K562 (cell line): ENCODE results near the gene APC2. TPM values are rescaled to one million over a fixed set of nuclear protein-coding genes. Genes with fewer than 3 reads are reported as not detected.
A peak's percentile ranks its signal among the peaks of the same experiment; 100 is the strongest.

ENCODE experiments used
- ATAC-seq: fragments of 200-7000 bp; cut with Tn5 transposase; 3 replicates; pipeline ENCODE4 v1.9.1; 2020; ENCODE audit warnings: moderate library complexity
- BruUV-seq: library from RNA; stranded (reverse); fragments of 400-500 nt; replicated peaks from 2 replicates; lab custom pipeline; 2021; lab: Mats Ljungman, UMichigan
- CTCF ChIA-PET: fragments of 300-600 bp; formaldehyde crosslinking; extraction: SDS; loops from one replicate; lab custom pipeline; 2021; ENCODE audit warnings: low intra/inter-chr PET ratio; lab: Yijun Ruan, JAX
- POLR2A ChIA-PET: fragments of 300-600, 350-650 bp; sonication (Branson Sonifier 250); formaldehyde crosslinking; extraction: SDS; loops from one replicate; lab custom pipeline; 2021; ENCODE audit warnings: antibody characterized with exemption, inconsistent platforms; lab: Yijun Ruan, JAX
- DNase-seq, 4 experiments: peaks; one replicate each; pipeline versions ENCODE4 v3.0.0 to v3.0.0-alpha.2; 2011 to 2018; ENCODE audit warnings: low spot score in 3 of 4, mixed read lengths in 3 of 4; ENCODE audit errors: extremely low read depth in 1 of 4
- FAIRE-seq: peaks from 2 replicates; lab custom pipeline; 2011; peaks lifted over from hg19 to GRCh38; lab: Jason Lieb, UNC
- H2AFZ ChIP-seq: 2 replicates; pipeline ENCODE4 v1.6.0; 2011; ENCODE audit warnings: low read depth, low read length, control low read depth, inconsistent platforms
- H3K27ac ChIP-seq: fragments of 200-600 bp; 3 replicates; pipeline ENCODE4 v1.8.0; 2011; ENCODE audit warnings: low read depth, mild to moderate bottlenecking, control low read depth, inconsistent platforms, low read length, moderate library complexity, mixed read lengths; ENCODE audit errors: extremely low read depth
- H3K27me3 ChIP-seq, 2 experiments: fragments of 300-600 bp in 1 of 2; 2 replicates in 1 of 2; 3 replicates in 1 of 2; pipeline versions ENCODE4 v1.6.0 to v1.8.0; 2011; ENCODE audit warnings: inconsistent platforms in 2 of 2, low read length in 2 of 2, mild to moderate bottlenecking in 1 of 2, mixed read lengths in 1 of 2, moderate library complexity in 1 of 2; ENCODE audit not compliant: control insufficient read depth in 2 of 2, insufficient read depth in 2 of 2
- H3K36me3 ChIP-seq: fragments of 300-600 bp; 3 replicates; pipeline ENCODE4 v1.8.0; 2011; ENCODE audit warnings: mild to moderate bottlenecking, low read length, inconsistent platforms; ENCODE audit not compliant: control insufficient read depth, insufficient read depth
- H3K4me1 ChIP-seq, 2 experiments: fragments of 200-600 bp in 1 of 2; replicated peaks in 1 of 2; 2 replicates in 1 of 2; 3 replicates in 1 of 2; pipeline versions ENCODE4 v1.5.1 to v1.8.0; 2011; ENCODE audit warnings: inconsistent platforms in 2 of 2, low read length in 2 of 2, mild to moderate bottlenecking in 1 of 2, mixed read lengths in 1 of 2, moderate library complexity in 1 of 2; ENCODE audit not compliant: control insufficient read depth in 2 of 2, insufficient read depth in 2 of 2
- H3K4me2 ChIP-seq: 2 replicates; pipeline ENCODE4 v1.6.1; 2011; ENCODE audit warnings: low read length, control low read depth, inconsistent platforms, mixed read lengths; ENCODE audit not compliant: insufficient read depth
- H3K4me3 ChIP-seq: fragments of 200-600 bp; sonication (generic), shearing (Covaris generic); 2 replicates; pipeline ENCODE4 v1.5.1; 2016; ENCODE audit warnings: control low read depth, inconsistent platforms
- H3K79me2 ChIP-seq: fragments of 200-600 bp; 3 replicates; pipeline ENCODE4 v1.8.0; 2011; ENCODE audit warnings: low read length, inconsistent platforms; ENCODE audit not compliant: control insufficient read depth, insufficient read depth
- H3K9ac ChIP-seq, 2 experiments: 2 replicates each; pipeline versions ENCODE4 v1.6.0 to v1.6.1; 2011; ENCODE audit warnings: low read depth in 2 of 2, low read length in 2 of 2, control low read depth in 1 of 2, inconsistent platforms in 1 of 2, mild to moderate bottlenecking in 1 of 2, mixed read lengths in 1 of 2; ENCODE audit not compliant: insufficient read depth in 1 of 2
- H3K9me1 ChIP-seq: one replicate; pipeline ENCODE4 v1.6.0; 2011; ENCODE audit warnings: inconsistent platforms, mild to moderate bottlenecking, low read length, moderate library complexity; ENCODE audit not compliant: control insufficient read depth, insufficient read depth
- H3K9me3 ChIP-seq: replicated peaks from 2 replicates; pipeline ENCODE4 v1.5.1; 2011; ENCODE audit warnings: low read depth, low read length, inconsistent platforms; ENCODE audit not compliant: control insufficient read depth, insufficient read depth
- H4K20me1 ChIP-seq: replicated peaks from 2 replicates; pipeline ENCODE4 v1.6.1; 2011; ENCODE audit warnings: low read length, inconsistent platforms, mixed read lengths; ENCODE audit not compliant: control insufficient read depth, insufficient read depth
- KLF6 ChIP-seq: fragments of 250-450 bp; sonication (Bioruptor Pico); IDR thresholded peaks from 2 replicates; pipeline ENCODE4 v1.4.0; 2020; ENCODE audit warnings: mild to moderate bottlenecking, moderate library complexity, borderline replicate concordance
- POLR2G ChIP-seq: fragments of 200-400 bp; formaldehyde crosslinking; IDR thresholded peaks from 2 replicates; pipeline ENCODE4 v1.6.1; 2017; ENCODE audit warnings: low read depth, mild to moderate bottlenecking, antibody characterized with exemption, low read length, moderate library complexity
- RFX5 ChIP-seq: IDR thresholded peaks from 2 replicates; pipeline ENCODE4 v1.6.1; 2011; ENCODE audit warnings: low read depth, mild to moderate bottlenecking, improper control_type of control experiment, low read length
- ZKSCAN3 ChIP-seq: fragments of 250-450 bp; sonication (Bioruptor Pico); IDR thresholded peaks from 2 replicates; pipeline ENCODE4 v1.4.0; 2020
- ZNF780A ChIP-seq: fragments of 250-450 bp; sonication (Bioruptor Pico); IDR thresholded peaks from 2 replicates; pipeline ENCODE4 v1.5.0; 2021; ENCODE audit warnings: mild to moderate bottlenecking
- WGBS: fragments of 100-300 bp; shearing (Covaris generic); methylation state at CpG from one replicate; pipeline ENCODE4 v1.1.6; 2016; ENCODE audit warnings: low coverage, mixed read lengths; ENCODE audit not compliant: insufficient coverage; ENCODE audit errors: missing lambda C conversion rate; 5-methylcytosine and 5-hydroxymethylcytosine counted together
- in situ Hi-C: fragments of 300-500 bp; cut with MboI; formaldehyde crosslinking; loops from 4 replicates; pipeline ENCODE4 v1.15.0; 2018; ENCODE audit warnings: inconsistent platforms, mixed read lengths
- intact Hi-C: fragments of 100-400 bp; cut with micrococcal nuclease; formaldehyde crosslinking; loops from 2 replicates; pipeline ENCODE4 v1.14.2; 2022
- polyA plus RNA-seq, 8 experiments: library from polyadenylated mRNA; depleted of rRNA in 4 of 8; stranded (reverse) in 5 of 8; unstranded in 3 of 8; fragments of >200 nt; fragmentation: Nextera tagmentation in 2 of 8; fragmentation: Illumina TruSeq in 1 of 8; extraction: Ambion mirVana in 2 of 8; extraction: Trizol in 1 of 8; gene quantifications; 2 replicates each; pipeline versions ENCODE4 v1.2.1 to v1.2.3, GENCODE V29; 2011 to 2014; ENCODE audit warnings: inconsistent platforms in 1 of 8, missing spikeins in 1 of 8
- total RNA-seq, 7 experiments: library from RNA; depleted of rRNA in 6 of 7; stranded (reverse); fragments of >200 nt in 6 of 7; fragmentation: Illumina TruSeq in 2 of 7; extraction: Trizol in 2 of 7; gene quantifications; 2 replicates each; pipeline versions ENCODE4 v1.2.1 to v1.2.3, GENCODE V29; 2011 to 2021; ENCODE audit warnings: low replicate concordance in 1 of 7

APC2 gene
- total and polyA plus RNA-seq, 9 of the 15 experiments (the other 6 are each of a cell fraction or from before 2014, with no cell fraction given) = 0.01 to 0.40 (median 0.05) TPM; not detected in 3

DNA sequence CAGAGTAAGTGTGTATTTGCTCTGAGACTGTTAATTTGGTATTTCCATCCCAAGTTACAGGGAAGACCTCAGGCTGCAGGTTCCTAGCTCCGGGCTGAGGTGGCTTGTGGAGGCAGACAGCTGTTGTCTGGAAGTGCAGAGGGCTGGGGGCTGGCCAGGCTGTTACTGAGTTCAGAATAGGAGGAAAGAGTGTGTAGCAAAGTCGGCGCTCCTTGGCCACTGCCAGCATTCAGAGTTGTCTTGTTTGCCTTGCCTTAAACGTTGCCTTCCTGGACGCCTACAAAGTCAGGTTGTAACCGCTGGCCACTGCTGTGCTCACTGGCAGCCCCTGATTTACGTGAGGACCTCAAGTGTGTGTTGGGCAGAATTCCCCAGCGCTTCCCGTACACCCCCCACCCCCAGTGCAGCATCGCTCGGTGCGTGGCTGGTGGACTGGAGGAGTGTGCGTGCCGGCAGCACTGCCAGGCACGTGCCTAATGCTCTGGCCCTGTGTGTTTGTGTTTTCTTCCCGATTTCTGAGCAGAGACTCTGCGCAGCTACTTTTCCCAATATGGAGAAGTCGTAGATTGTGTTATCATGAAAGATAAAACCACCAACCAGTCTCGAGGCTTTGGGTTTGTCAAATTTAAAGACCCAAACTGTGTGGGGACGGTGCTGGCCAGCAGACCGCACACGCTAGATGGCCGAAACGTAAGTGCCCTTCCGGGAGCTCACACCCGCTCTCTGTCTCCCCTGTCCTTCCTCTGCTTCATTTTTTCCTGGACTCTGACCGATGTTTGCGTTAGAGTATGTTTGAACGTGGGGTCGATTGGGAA, 32.0 kb upstream of the APC2 start:
- FAIRE-seq = no peak

DNA sequence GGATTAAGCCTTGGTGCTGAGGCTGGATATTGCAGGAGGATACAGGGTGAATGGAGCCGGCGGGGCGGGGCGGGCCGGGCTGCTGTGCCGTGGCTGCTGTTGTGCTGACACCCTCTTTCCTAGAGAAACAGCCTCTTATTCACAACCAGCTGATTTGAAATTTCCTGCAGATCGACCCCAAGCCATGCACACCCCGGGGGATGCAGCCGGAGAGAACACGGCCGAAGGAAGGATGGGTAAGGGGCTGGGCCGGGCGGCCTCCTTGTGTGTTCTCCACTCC, 31.5 kb upstream of the APC2 start:
- in situ Hi-C loops = no loop called here
- Histone ChIP-seq H3K4me3 (no peak overlapping the region), H3K36me3 (peaks cover 91% of the 10 kb centered on the region), H3K27me3 (no peaks in the 10 kb centered on the region), H3K27ac (no peak overlapping the region), H2AFZ (no peak overlapping the region), H3K9ac (0 out of 4 replicates have a peak overlapping the region, but pooled peaks of 1 of the 2 experiments have one; percentile 45), H3K79me2 (peaks cover 90% of the 10 kb centered on the region), H4K20me1 (peaks cover 51% of the 10 kb centered on the region), H3K4me2 (no peak overlapping the region), H3K9me3 (no peaks in the 10 kb centered on the region), H3K9me1 (peaks cover 22% of the 10 kb centered on the region), H3K4me1 (peaks cover 21 to 58% of the 10 kb centered on the region in 2 experiments)
- FAIRE-seq (no peak), ATAC-seq (no peak), DNase-seq (no peak)
- 100% methylated on average over 5 of the region's 13 CpGs for WGBS
- BruUV-seq = no TSS peak
- TF ChIP-seq POLR2G (peak; percentile 1; the same call in 1 of the 2 replicates), ZNF780A (CRISPR knock-in tag) (no peak)
- ChIA-PET CTCF (no interaction called here), POLR2A (interaction anchor here (1.0 to 7.4 kb wide), 2 partner anchors 15 to 26 kb away, joined by 4 to 52 read pairs; no protein-coding TSS in a partner anchor)
- intact Hi-C loops = no loop called here

More for the DNA sequence above, 32.0 kb upstream of the APC2 start:
- Histone ChIP-seq H3K4me2 (no peak overlapping the region), H4K20me1 (peaks cover 50% of the 10 kb centered on the region), H3K4me3 (no peak overlapping the region), H3K9ac (peak overlapping the region in 1 of 2 experiments; percentile 46; a peak in 1 of 4 replicates), H2AFZ (no peak overlapping the region), H3K27me3 (no peaks in the 10 kb centered on the region), H3K4me1 (peaks cover 21 to 60% of the 10 kb centered on the region in 2 experiments), H3K36me3 (peaks cover 91% of the 10 kb centered on the region; the same call in 2 of the 3 replicates), H3K79me2 (peaks cover 90% of the 10 kb centered on the region), H3K9me1 (peaks cover 20% of the 10 kb centered on the region), H3K27ac (no peak overlapping the region), H3K9me3 (no peaks in the 10 kb centered on the region)
- ATAC-seq (no peak), DNase-seq (no peak)
- in situ Hi-C loops = no loop called here
- intact Hi-C loops = no loop called here
- POLR2A ChIA-PET = interaction anchor here (0.6 to 7.4 kb wide), 5 partner anchors 9 to 133 kb away, joined by 3 to 52 read pairs (median 4); no protein-coding TSS in a partner anchor
- 91% methylated on average over 25 of the region's 30 CpGs for WGBS
- BruUV-seq = no TSS peak
- no peak for TF ChIP-seq RFX5
- TF ChIP-seq KLF6 (CRISPR knock-in tag) = no peak
- no peak for TF ChIP-seq ZKSCAN3 (CRISPR knock-in tag)
- CTCF ChIA-PET = no interaction called here
